ENCODE measurements around the gene SYK.

The SYK gene

GRCh38 chr9:90896231-90896630 is 94.6 kb downstream of the SYK start:
- H3K4me3 ChIP-seq (ENCODE audit: low read length): no peak overlapping the region
- H3K4me1 ChIP-seq (ENCODE audit: control insufficient read depth, insufficient read depth, low read length): peaks cover 2% of the 10 kb centered on the region
- no peak overlapping the region for H3K9ac ChIP-seq (ENCODE audit: low read length)
- H3K36me3 ChIP-seq (ENCODE audit: control insufficient read depth, insufficient read depth, low read length, severe bottlenecking): no peaks in the 10 kb centered on the region
- H3K9me3 ChIP-seq (ENCODE audit: control insufficient read depth, low read length): no peaks in the 10 kb centered on the region
- H3K27me3 ChIP-seq (replicated peaks; ENCODE audit: control insufficient read depth, insufficient read depth, low read length): peaks cover 7% of the 10 kb centered on the region
- no peak for DNase-seq (ENCODE audit: low read depth)

- no peak overlapping the region for H3K4me3 ChIP-seq (ENCODE audit: low read length)
- H3K4me1 ChIP-seq (ENCODE audit: control insufficient read depth, insufficient read depth, low read length): peaks cover 2% of the 10 kb centered on the region
- H3K9ac ChIP-seq (ENCODE audit: low read length): no peak overlapping the region
- no peaks in the 10 kb centered on the region for H3K36me3 ChIP-seq (ENCODE audit: control insufficient read depth, insufficient read depth, low read length, severe bottlenecking)
- peak; percentile 14 for DNase-seq (ENCODE audit: low read depth)
- H3K27me3 ChIP-seq (replicated peaks; ENCODE audit: control insufficient read depth, insufficient read depth, low read length): peaks cover 7% of the 10 kb centered on the region
- H3K9me3 ChIP-seq (ENCODE audit: control insufficient read depth, low read length): peaks cover 12% of the 10 kb centered on the region
These were observed 96.6 kb downstream of the SYK start for GRCh38 chr9:90898228-90898627.

GRCh38 chr9:90899287-90899686 is 97.7 kb downstream of the SYK start:
- no peak overlapping the region for H3K4me3 ChIP-seq (ENCODE audit: low read length)
- no peaks in the 10 kb centered on the region for H3K27me3 ChIP-seq (replicated peaks; ENCODE audit: control insufficient read depth, insufficient read depth, low read length)
- no peak overlapping the region for H3K9ac ChIP-seq (ENCODE audit: low read length)
- H3K4me1 ChIP-seq (ENCODE audit: control insufficient read depth, insufficient read depth, low read length): peaks cover 2% of the 10 kb centered on the region
- H3K9me3 ChIP-seq (ENCODE audit: control insufficient read depth, low read length): peaks cover 12% of the 10 kb centered on the region
- H3K36me3 ChIP-seq (ENCODE audit: control insufficient read depth, insufficient read depth, low read length, severe bottlenecking): no peaks in the 10 kb centered on the region
- no peak for DNase-seq (ENCODE audit: low read depth)

GRCh38 chr9:90900130-90900529 is 98.5 kb downstream of the SYK start:
- peak; percentile 33 for DNase-seq (ENCODE audit: low read depth)
- H3K27me3 ChIP-seq (replicated peaks; ENCODE audit: control insufficient read depth, insufficient read depth, low read length): no peaks in the 10 kb centered on the region
- no peak overlapping the region for H3K9ac ChIP-seq (ENCODE audit: low read length)
- H3K4me1 ChIP-seq (ENCODE audit: control insufficient read depth, insufficient read depth, low read length): peaks cover 2% of the 10 kb centered on the region
- peaks cover 12% of the 10 kb centered on the region for H3K9me3 ChIP-seq (ENCODE audit: control insufficient read depth, low read length)
- no peaks in the 10 kb centered on the region for H3K36me3 ChIP-seq (ENCODE audit: control insufficient read depth, insufficient read depth, low read length, severe bottlenecking)
- H3K4me3 ChIP-seq (ENCODE audit: low read length): no peak overlapping the region

- no peak for DNase-seq (ENCODE audit: low read depth)
- Histone ChIP-seq H3K36me3 (ENCODE audit: control insufficient read depth, insufficient read depth, low read length, severe bottlenecking) (no peaks in the 10 kb centered on the region), H3K4me3 (ENCODE audit: low read length) (no peak overlapping the region), H3K9me3 (ENCODE audit: control insufficient read depth, low read length) (peaks cover 12% of the 10 kb centered on the region), H3K27me3 (replicated peaks; ENCODE audit: control insufficient read depth, insufficient read depth, low read length) (no peaks in the 10 kb centered on the region), H3K4me1 (ENCODE audit: control insufficient read depth, insufficient read depth, low read length) (peaks cover 2% of the 10 kb centered on the region), H3K9ac (ENCODE audit: low read length) (no peak overlapping the region)
These were observed 100.3 kb downstream of the SYK start for GRCh38 chr9:90901933-90902332.

- DNase-seq (ENCODE audit: low read depth): no peak
- Histone ChIP-seq H3K36me3 (ENCODE audit: control insufficient read depth, insufficient read depth, low read length, severe bottlenecking) (no peaks in the 10 kb centered on the region), H3K4me3 (ENCODE audit: low read length) (no peak overlapping the region), H3K9ac (ENCODE audit: low read length) (no peak overlapping the region), H3K27me3 (replicated peaks; ENCODE audit: control insufficient read depth, insufficient read depth, low read length) (no peaks in the 10 kb centered on the region), H3K9me3 (ENCODE audit: control insufficient read depth, low read length) (peaks cover 12% of the 10 kb centered on the region), H3K4me1 (ENCODE audit: control insufficient read depth, insufficient read depth, low read length) (peaks cover 2% of the 10 kb centered on the region)
These were observed 102.3 kb downstream of the SYK start for GRCh38 chr9:90903766-90904424.

- Histone ChIP-seq H3K27me3 (replicated peaks; ENCODE audit: control insufficient read depth, insufficient read depth, low read length) (no peaks in the 10 kb centered on the region), H3K9me3 (ENCODE audit: control insufficient read depth, low read length) (peaks cover 12% of the 10 kb centered on the region), H3K4me1 (ENCODE audit: control insufficient read depth, insufficient read depth, low read length) (peaks cover 2% of the 10 kb centered on the region), H3K4me3 (ENCODE audit: low read length) (no peak overlapping the region), H3K9ac (ENCODE audit: low read length) (no peak overlapping the region), H3K36me3 (ENCODE audit: control insufficient read depth, insufficient read depth, low read length, severe bottlenecking) (no peaks in the 10 kb centered on the region)
- DNase-seq (ENCODE audit: low read depth): peak; percentile 7
These were observed 103.3 kb downstream of the SYK start for GRCh38 chr9:90904706-90905478.

GRCh38 chr9:90905822-90906221 is 104.2 kb downstream of the SYK start:
- H3K36me3 ChIP-seq (ENCODE audit: control insufficient read depth, insufficient read depth, low read length, severe bottlenecking): no peaks in the 10 kb centered on the region
- no peaks in the 10 kb centered on the region for H3K4me1 ChIP-seq (ENCODE audit: control insufficient read depth, insufficient read depth, low read length)
- H3K4me3 ChIP-seq (ENCODE audit: low read length): no peak overlapping the region
- no peaks in the 10 kb centered on the region for H3K27me3 ChIP-seq (replicated peaks; ENCODE audit: control insufficient read depth, insufficient read depth, low read length)
- H3K9ac ChIP-seq (ENCODE audit: low read length): no peak overlapping the region
- no peak for DNase-seq (ENCODE audit: low read depth)
- H3K9me3 ChIP-seq (ENCODE audit: control insufficient read depth, low read length): peaks cover 12% of the 10 kb centered on the region

GRCh38 chr9:90906316-90907055 is 104.9 kb downstream of the SYK start:
- no peak overlapping the region for H3K4me3 ChIP-seq (ENCODE audit: low read length)
- H3K9me3 ChIP-seq (ENCODE audit: control insufficient read depth, low read length): peaks cover 12% of the 10 kb centered on the region
- no peak for DNase-seq (ENCODE audit: low read depth)
- H3K36me3 ChIP-seq (ENCODE audit: control insufficient read depth, insufficient read depth, low read length, severe bottlenecking): no peaks in the 10 kb centered on the region
- H3K4me1 ChIP-seq (ENCODE audit: control insufficient read depth, insufficient read depth, low read length): no peaks in the 10 kb centered on the region
- H3K27me3 ChIP-seq (replicated peaks; ENCODE audit: control insufficient read depth, insufficient read depth, low read length): no peaks in the 10 kb centered on the region
- H3K9ac ChIP-seq (ENCODE audit: low read length): no peak overlapping the region

- DNase-seq (ENCODE audit: low read depth): no peak
- Histone ChIP-seq H3K9me3 (ENCODE audit: control insufficient read depth, low read length) (peaks cover 9% of the 10 kb centered on the region), H3K4me1 (ENCODE audit: control insufficient read depth, insufficient read depth, low read length) (no peaks in the 10 kb centered on the region)
These were observed 105.4 kb downstream of the SYK start for GRCh38 chr9:90907056-90907445.

GRCh38 chr9:90907790-90908189 is 106.2 kb downstream of the SYK start:
- H3K9ac ChIP-seq (ENCODE audit: low read length): no peak overlapping the region
- H3K36me3 ChIP-seq (ENCODE audit: control insufficient read depth, insufficient read depth, low read length, severe bottlenecking): no peaks in the 10 kb centered on the region
- no peak overlapping the region for H3K4me3 ChIP-seq (ENCODE audit: low read length)
- DNase-seq (ENCODE audit: low read depth): no peak
- H3K4me1 ChIP-seq (ENCODE audit: control insufficient read depth, insufficient read depth, low read length): no peaks in the 10 kb centered on the region
- peaks cover 2% of the 10 kb centered on the region for H3K9me3 ChIP-seq (ENCODE audit: control insufficient read depth, low read length)
- H3K27me3 ChIP-seq (replicated peaks; ENCODE audit: control insufficient read depth, insufficient read depth, low read length): no peaks in the 10 kb centered on the region

More at GRCh38 chr9:90907056-90907445, 105.4 kb downstream of the SYK start:
- no peak overlapping the region for H3K9ac ChIP-seq (ENCODE audit: low read length)
- no peak overlapping the region for H3K4me3 ChIP-seq (ENCODE audit: low read length)
- H3K36me3 ChIP-seq (ENCODE audit: control insufficient read depth, insufficient read depth, low read length, severe bottlenecking): no peaks in the 10 kb centered on the region
- no peaks in the 10 kb centered on the region for H3K27me3 ChIP-seq (replicated peaks; ENCODE audit: control insufficient read depth, insufficient read depth, low read length)

Data from adipocyte (in vitro differentiated cells).